Measurements from ENCODE around the gene XDH. TPM values are rescaled to one million over a fixed set of nuclear protein-coding genes. Genes with fewer than 3 reads are reported as not detected.

Gene XDH
- total and polyA plus RNA-seq, 2 donors (not counting 1 experiment from before 2014, with no cell fraction given), result 0.50 to 0.59 TPM

- H3K4me3 ChIP-seq (replicated peaks in 1 of 4; ENCODE audit: control extremely low read depth in 1 of 4, insufficient read depth in 1 of 4, low read depth in 3 of 4, low read length in 4 of 4), result no peak overlapping the region
- peak; percentile 37 to 83 for DNase-seq (ENCODE audit: low read depth in 2 of 2)
- H3K4me2 ChIP-seq (ENCODE audit: extremely low read depth, insufficient read depth, low read length), result peak overlapping the region; percentile 33
- peak overlapping the region; percentile 65 for H3K27ac ChIP-seq (ENCODE audit: insufficient read depth, low read length)
- H4K20me1 ChIP-seq (ENCODE audit: control insufficient read depth, extremely low read depth, insufficient read depth, low read length), result no peaks in the 10 kb centered on the region
- no peaks in the 10 kb centered on the region for H3K79me2 ChIP-seq (ENCODE audit: control insufficient read depth, insufficient read depth, low read length)
- H2AFZ ChIP-seq (ENCODE audit: low read length), result no peak overlapping the region
- no peak for TF ChIP-seq EZH2 (IDR thresholded peaks at IDR 0.05; ENCODE audit: low read length, missing control alignments)
- no peak for TF ChIP-seq CTCF (conservative IDR thresholded peaks at IDR 0.05 in 1 of 2, IDR thresholded peaks at IDR 0.05 in 1 of 2; ENCODE audit: low read depth in 1 of 2, low read length in 2 of 2)
- H3K9me3 ChIP-seq (ENCODE audit: control insufficient read depth, insufficient read depth, low read depth, low read length), result no peaks in the 10 kb centered on the region
- H3K27me3 ChIP-seq (ENCODE audit: control insufficient read depth, insufficient read depth, low read length), result no peaks in the 10 kb centered on the region
- no peaks in the 10 kb centered on the region for H3K36me3 ChIP-seq (ENCODE audit: control insufficient read depth, insufficient read depth, low read length)
- H3K9ac ChIP-seq (ENCODE audit: insufficient read depth, low read length), result no peak overlapping the region
- H3K4me1 ChIP-seq (ENCODE audit: control insufficient read depth, extremely low read depth, insufficient read depth, low read length), result peaks cover 16% of the 10 kb centered on the region
Measured at GRCh38 chr2:31337197-31337596, 77.3 kb downstream of the XDH start.

- Histone ChIP-seq H3K27ac (ENCODE audit: insufficient read depth, low read length) (no peak overlapping the region), H4K20me1 (ENCODE audit: control insufficient read depth, extremely low read depth, insufficient read depth, low read length) (no peaks in the 10 kb centered on the region), H3K4me3 (replicated peaks in 1 of 4; ENCODE audit: control extremely low read depth in 1 of 4, insufficient read depth in 1 of 4, low read depth in 3 of 4, low read length in 4 of 4) (no peak overlapping the region), H3K4me1 (ENCODE audit: control insufficient read depth, extremely low read depth, insufficient read depth, low read length) (peaks cover 16% of the 10 kb centered on the region), H3K9me3 (ENCODE audit: control insufficient read depth, insufficient read depth, low read depth, low read length) (no peaks in the 10 kb centered on the region), H3K79me2 (ENCODE audit: control insufficient read depth, insufficient read depth, low read length) (no peaks in the 10 kb centered on the region), H3K9ac (ENCODE audit: insufficient read depth, low read length) (no peak overlapping the region), H2AFZ (ENCODE audit: low read length) (no peak overlapping the region), H3K27me3 (ENCODE audit: control insufficient read depth, insufficient read depth, low read length) (no peaks in the 10 kb centered on the region), H3K36me3 (ENCODE audit: control insufficient read depth, insufficient read depth, low read length) (no peaks in the 10 kb centered on the region), H3K4me2 (ENCODE audit: extremely low read depth, insufficient read depth, low read length) (no peak overlapping the region)
- TF ChIP-seq EZH2 (IDR thresholded peaks at IDR 0.05; ENCODE audit: low read length, missing control alignments) (no peak), CTCF (conservative IDR thresholded peaks at IDR 0.05 in 1 of 2, IDR thresholded peaks at IDR 0.05 in 1 of 2; ENCODE audit: low read depth in 1 of 2, low read length in 2 of 2) (no peak)
- peak; percentile 40 to 95 for DNase-seq (ENCODE audit: low read depth in 2 of 2)
Measured at GRCh38 chr2:31335921-31336585, 78.5 kb downstream of the XDH start.

- H3K27me3 ChIP-seq (ENCODE audit: control insufficient read depth, insufficient read depth, low read length), result no peaks in the 10 kb centered on the region
- H3K4me2 ChIP-seq (ENCODE audit: extremely low read depth, insufficient read depth, low read length), result no peak overlapping the region
- no peaks in the 10 kb centered on the region for H3K9me3 ChIP-seq (ENCODE audit: control insufficient read depth, insufficient read depth, low read depth, low read length)
- H4K20me1 ChIP-seq (ENCODE audit: control insufficient read depth, extremely low read depth, insufficient read depth, low read length), result no peaks in the 10 kb centered on the region
- H3K79me2 ChIP-seq (ENCODE audit: control insufficient read depth, insufficient read depth, low read length), result no peaks in the 10 kb centered on the region
- H2AFZ ChIP-seq (ENCODE audit: low read length), result no peak overlapping the region
- no peak overlapping the region for H3K27ac ChIP-seq (ENCODE audit: insufficient read depth, low read length)
- no peaks in the 10 kb centered on the region for H3K36me3 ChIP-seq (ENCODE audit: control insufficient read depth, insufficient read depth, low read length)
- peak; percentile 24 to 67 for DNase-seq (ENCODE audit: low read depth in 2 of 2)
- no peak overlapping the region for H3K4me3 ChIP-seq (replicated peaks in 1 of 4; ENCODE audit: control extremely low read depth in 1 of 4, insufficient read depth in 1 of 4, low read depth in 3 of 4, low read length in 4 of 4)
- no peak for TF ChIP-seq EZH2 (IDR thresholded peaks at IDR 0.05; ENCODE audit: low read length, missing control alignments)
- TF ChIP-seq CTCF (conservative IDR thresholded peaks at IDR 0.05 in 1 of 2, IDR thresholded peaks at IDR 0.05 in 1 of 2; ENCODE audit: low read depth in 1 of 2, low read length in 2 of 2), result no peak
- no peak overlapping the region for H3K9ac ChIP-seq (ENCODE audit: insufficient read depth, low read length)
- H3K4me1 ChIP-seq (ENCODE audit: control insufficient read depth, extremely low read depth, insufficient read depth, low read length), result peaks cover 16% of the 10 kb centered on the region
Measured at GRCh38 chr2:31334311-31335026, 80.1 kb downstream of the XDH start.
